A549 (cell line): Measurements from ENCODE around the gene KIRREL2. TPM values are rescaled to one million over a fixed set of nuclear protein-coding genes. Genes with fewer than 3 reads are reported as not detected.

Experiments
- ATAC-seq, 2 experiments: fragments of 200-7000 bp in 1 of 2; fragments of >200 bp in 1 of 2; cut with Nextera tagmentation in 1 of 2; cut with Tn5 transposase in 1 of 2; 3 replicates each; pipeline versions ENCODE4 v1.8.0 to v1.9.1; 2018 to 2020; ENCODE audit warnings: mild to moderate bottlenecking in 1 of 2, moderate library complexity in 1 of 2
- CTCF ChIA-PET: fragments of 300-600 bp; sonication (Branson Sonifier 250); formaldehyde crosslinking; extraction: SDS; loops from one replicate; lab custom pipeline; 2021; ENCODE audit warnings: antibody characterized with exemption, inconsistent platforms; lab: Yijun Ruan, JAX
- POLR2A ChIA-PET: fragments of 350-600 bp; formaldehyde crosslinking; extraction: SDS; loops from one replicate; lab custom pipeline; 2021; ENCODE audit warnings: antibody characterized with exemption, inconsistent platforms; lab: Yijun Ruan, JAX
- DNase-seq, 2 experiments: peaks; one replicate each; pipeline versions ENCODE4 v3.0.0 to v3.0.0-alpha.2; 2011 to 2016; ENCODE audit warnings: low read depth in 1 of 2, low spot score in 1 of 2
- FAIRE-seq: peaks from 2 replicates; lab custom pipeline; 2011; peaks lifted over from hg19 to GRCh38; lab: Jason Lieb, UNC
- H3K27ac ChIP-seq, 2 experiments: fragments of >200 bp; sonication (Bioruptor Twin); formaldehyde crosslinking; 3 replicates each; pipeline ENCODE4 v1.5.1; 2016 to 2017
- H3K4me1 ChIP-seq: fragments of >200 bp; sonication (Bioruptor Twin); formaldehyde crosslinking; 3 replicates; pipeline ENCODE4 v1.6.1; 2016
- H3K4me2 ChIP-seq: fragments of >200 bp; sonication (Bioruptor Twin); formaldehyde crosslinking; 3 replicates; pipeline ENCODE4 v1.6.1; 2016
- H3K4me3 ChIP-seq: fragments of >200 bp; sonication (Bioruptor Twin); formaldehyde crosslinking; 3 replicates; pipeline ENCODE4 v1.5.1; 2016
- H3K9me3 ChIP-seq: fragments of >200 bp; sonication (Bioruptor Twin); formaldehyde crosslinking; 3 replicates; pipeline ENCODE4 v1.6.1; 2016
- CBX2 ChIP-seq: fragments of 200-600 bp; sonication (generic); IDR thresholded peaks from 2 replicates; pipeline ENCODE4 v1.6.1; 2016; ENCODE audit warnings: low read depth, mild to moderate bottlenecking, borderline replicate concordance
- CEBPB ChIP-seq, 2 experiments: fragments of >200 bp in 1 of 2; sonication (Bioruptor Twin) in 1 of 2; formaldehyde crosslinking in 1 of 2; IDR thresholded peaks; 2 replicates each; pipeline ENCODE4 v1.6.1; 2012 to 2016
- CHD4 ChIP-seq: fragments of 200-600 bp; sonication (generic); IDR thresholded peaks from 2 replicates; pipeline ENCODE4 v1.6.1; 2016; ENCODE audit warnings: antibody characterized with exemption, mild to moderate bottlenecking, borderline replicate concordance
- EHF ChIP-seq: fragments of 250-450 bp; sonication (Bioruptor Pico); IDR thresholded peaks from 2 replicates; pipeline ENCODE4 v1.5.0; 2020; ENCODE audit warnings: mild to moderate bottlenecking
- EP300 ChIP-seq, 2 experiments: fragments of >200 bp; sonication (Bioruptor Twin); formaldehyde crosslinking; IDR thresholded peaks; 2 replicates in 1 of 2; 3 replicates in 1 of 2; pipeline ENCODE4 v1.6.1; 2016 to 2017
- GATA3 ChIP-seq: IDR thresholded peaks from 2 replicates; pipeline ENCODE4 v1.6.1; 2012; ENCODE audit warnings: borderline replicate concordance
- HOXB13 ChIP-seq: fragments of 250-450 bp; sonication (Bioruptor Pico); IDR thresholded peaks from 2 replicates; pipeline ENCODE4 v1.5.0; 2020; ENCODE audit warnings: low read depth, mild to moderate bottlenecking, moderate library complexity
- HOXB5 ChIP-seq: fragments of 250-450 bp; sonication (Bioruptor Pico); IDR thresholded peaks from 2 replicates; pipeline ENCODE4 v1.5.0; 2020; ENCODE audit warnings: mild to moderate bottlenecking, moderate library complexity
- KDM5A ChIP-seq: fragments of 200-600 bp; sonication (generic); IDR thresholded peaks from 2 replicates; pipeline ENCODE4 v1.6.1; 2016; ENCODE audit warnings: antibody characterized with exemption, mild to moderate bottlenecking
- MAZ ChIP-seq: fragments of 150-350 bp; IDR thresholded peaks from 2 replicates; pipeline ENCODE4 v1.6.1; 2014; ENCODE audit warnings: antibody characterized with exemption, low read depth, low read length, borderline replicate concordance
- NFE2L2 ChIP-seq: fragments of 150-350 bp; conservative IDR thresholded peaks from 2 replicates; pipeline ENCODE4 v1.6.1; 2014; ENCODE audit warnings: low read length
- PHF8 ChIP-seq: fragments of 200-600 bp; sonication (generic); IDR thresholded peaks from 2 replicates; pipeline ENCODE4 v1.6.1; 2016; ENCODE audit warnings: low read depth, mild to moderate bottlenecking, antibody characterized with exemption, moderate library complexity, borderline replicate concordance
- POLR2A ChIP-seq: IDR thresholded peaks from 2 replicates; pipeline ENCODE4 v1.6.1; 2012; ENCODE audit warnings: mild to moderate bottlenecking, low read length
- POLR2AphosphoS2 ChIP-seq: conservative IDR thresholded peaks from 2 replicates; pipeline ENCODE4 v1.6.1; 2012; ENCODE audit warnings: low read length, improper control_type of control experiment, inconsistent platforms
- RCOR1 ChIP-seq: fragments of 150-350 bp; IDR thresholded peaks from 2 replicates; pipeline ENCODE4 v1.6.1; 2014; ENCODE audit warnings: antibody characterized with exemption, low read length, low read depth
- SMC3 ChIP-seq: fragments of >200 bp; sonication (Bioruptor Twin); formaldehyde crosslinking; IDR thresholded peaks from 3 replicates; pipeline ENCODE4 v1.6.1; 2018; ENCODE audit warnings: inconsistent platforms
- TP53 ChIP-seq: fragments of 250-450 bp; sonication (Bioruptor Pico); IDR thresholded peaks from 2 replicates; pipeline ENCODE4 v1.5.0; 2021; ENCODE audit warnings: mild to moderate bottlenecking, moderate library complexity
- ZC3H11A ChIP-seq: fragments of 450-650 bp; IDR thresholded peaks from 2 replicates; pipeline ENCODE4 v1.6.1; 2014; ENCODE audit warnings: antibody characterized with exemption, mild to moderate bottlenecking
- ZFP36 ChIP-seq: fragments of 450-650 bp; IDR thresholded peaks from 2 replicates; pipeline ENCODE4 v1.6.1; 2014; ENCODE audit warnings: borderline replicate concordance; ENCODE audit not compliant: partially characterized antibody
- ZNF302 ChIP-seq: fragments of 250-450 bp; sonication (Bioruptor Pico); IDR thresholded peaks from 2 replicates; pipeline ENCODE4 v1.9.0; 2021; ENCODE audit warnings: inconsistent platforms, mild to moderate bottlenecking, moderate library complexity
- WGBS: methylation state at CpG from one replicate; pipeline ENCODE4 v1.1.6; 2017; ENCODE audit errors: missing lambda C conversion rate; 5-methylcytosine and 5-hydroxymethylcytosine counted together
- polyA plus RNA-seq, 4 experiments: library from polyadenylated mRNA; depleted of rRNA in 3 of 4; stranded (reverse); fragments of >200 nt; fragmentation: RNase III in 1 of 4; extraction: RNeasy Plus Mini Kit Qiagen cat#74134 plus additional on column Dnase treatment in 1 of 4; gene quantifications; 2 replicates in 3 of 4; 3 replicates in 1 of 4; pipeline ENCODE4 v1.2.3, GENCODE V29; 2011 to 2017
- TF ChIP-seq, protein P1 (sequence below): fragments of >200 bp; sonication (Bioruptor Twin); formaldehyde crosslinking; IDR thresholded peaks from 2 replicates; pipeline ENCODE4 v1.6.1; 2016
- TF ChIP-seq, protein P2 (sequence below): fragments of >200 bp; sonication (Bioruptor Twin); formaldehyde crosslinking; IDR thresholded peaks from 3 replicates; pipeline ENCODE4 v1.5.1; 2016
- TF ChIP-seq, protein P3 (sequence below): fragments of 250-450 bp; sonication (Bioruptor Pico); IDR thresholded peaks from 2 replicates; pipeline ENCODE4 v1.5.0; 2021; ENCODE audit warnings: mild to moderate bottlenecking, moderate library complexity, borderline replicate concordance
- TF ChIP-seq, protein P4 (sequence below): fragments of 200-600 bp; sonication (generic); IDR thresholded peaks from 2 replicates; pipeline ENCODE4 v1.6.1; 2016; ENCODE audit warnings: antibody characterized with exemption, mild to moderate bottlenecking, moderate library complexity

Gene KIRREL2
- polyA plus RNA-seq, 2 of the 4 experiments (the other 2 are of a cell fraction), result 0.26 to 0.54 TPM

DNA sequence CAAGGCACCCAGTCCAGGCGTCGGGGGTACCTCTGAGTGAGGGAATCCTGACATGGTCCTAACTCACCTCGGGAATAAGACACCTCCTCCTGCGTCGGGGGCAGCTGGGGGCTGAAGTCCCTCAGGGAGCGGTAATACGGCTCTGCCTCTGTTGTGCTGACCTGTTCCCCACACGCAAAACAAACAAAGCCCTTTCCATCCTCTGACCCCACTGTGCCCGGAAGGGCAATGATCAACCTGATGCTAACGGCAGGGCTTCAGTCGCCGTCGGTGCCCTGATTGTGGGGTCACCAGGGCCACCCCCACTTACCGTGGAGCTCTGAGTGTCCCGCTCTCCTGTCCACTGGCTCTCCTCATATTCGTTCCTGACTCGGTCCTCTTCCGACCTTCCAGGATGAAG, 25.7 kb upstream of the KIRREL2 start:
- Histone ChIP-seq H3K4me1 (no peaks in the 10 kb centered on the region), H3K4me2 (no peak overlapping the region), H3K4me3 (no peak overlapping the region), H3K9me3 (no peaks in the 10 kb centered on the region), H3K27ac (no peak overlapping the region)
- no peak for TF ChIP-seq HOXB5 (CRISPR knock-in tag)
- no peak for TF ChIP-seq PHF8
- no peak for TF ChIP-seq ZC3H11A
- no peak for TF ChIP-seq POLR2AphosphoS2
- no peak for TF ChIP-seq KDM5A
- no peak for TF ChIP-seq GATA3
- no peak for TF ChIP-seq HOXB13
- TF ChIP-seq TP53 (CRISPR knock-in tag), result no peak
- no peak for TF ChIP-seq EP300 (IDR thresholded peaks at IDR 0.05)
- 32% methylated on average over 18 of the region's 18 CpGs for WGBS
- DNase-seq, result no peak
- no peak for FAIRE-seq
- ATAC-seq, result no peak
- ChIA-PET POLR2A (no interaction called here), CTCF (interaction anchor here (0.6 to 1.8 kb wide), 4 partner anchors 11 to 260 kb away, joined by 3 to 5 read pairs (median 4); no protein-coding TSS in a partner anchor)

DNA sequence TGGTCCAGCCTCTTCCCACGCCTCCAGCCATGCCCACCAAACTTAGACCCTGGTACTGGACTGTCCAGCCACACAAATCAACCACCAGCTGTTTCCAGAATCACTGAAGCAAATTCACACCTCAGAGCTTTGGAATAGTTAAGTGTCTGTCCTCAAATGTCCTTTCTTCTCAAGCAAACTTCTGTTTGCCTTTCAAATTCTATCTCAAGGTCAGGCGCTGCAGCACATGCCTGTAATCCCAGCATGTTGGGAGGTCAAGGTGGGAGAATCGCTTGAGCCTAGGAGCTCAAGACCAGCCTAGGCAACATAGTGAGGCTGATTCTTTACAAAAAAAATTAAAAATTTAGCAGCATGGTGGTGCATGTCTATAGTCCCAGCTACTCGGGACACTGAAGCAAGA, 24.7 kb upstream of the KIRREL2 start:
- no peak for DNase-seq
- no peak overlapping the region for H3K27ac ChIP-seq
- ATAC-seq, result no peak
- TF ChIP-seq NFE2L2 (no peak), ZFP36 (no peak), SMC3 (no peak), EHF (CRISPR knock-in tag) (no peak), CEBPB (IDR thresholded peaks at IDR 0.05) (no peak), CBX2 (no peak), RCOR1 (no peak), EP300 (IDR thresholded peaks at IDR 0.05) (no peak), CHD4 (no peak), POLR2A (no peak), POLR2AphosphoS2 (no peak), MAZ (no peak), GATA3 (no peak), ZNF302 (CRISPR knock-in tag) (no peak)
- TF ChIP-seq, protein P1, sequence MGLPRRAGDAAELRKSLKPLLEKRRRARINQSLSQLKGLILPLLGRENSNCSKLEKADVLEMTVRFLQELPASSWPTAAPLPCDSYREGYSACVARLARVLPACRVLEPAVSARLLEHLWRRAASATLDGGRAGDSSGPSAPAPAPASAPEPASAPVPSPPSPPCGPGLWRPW, result no peak
- TF ChIP-seq, protein P2, sequence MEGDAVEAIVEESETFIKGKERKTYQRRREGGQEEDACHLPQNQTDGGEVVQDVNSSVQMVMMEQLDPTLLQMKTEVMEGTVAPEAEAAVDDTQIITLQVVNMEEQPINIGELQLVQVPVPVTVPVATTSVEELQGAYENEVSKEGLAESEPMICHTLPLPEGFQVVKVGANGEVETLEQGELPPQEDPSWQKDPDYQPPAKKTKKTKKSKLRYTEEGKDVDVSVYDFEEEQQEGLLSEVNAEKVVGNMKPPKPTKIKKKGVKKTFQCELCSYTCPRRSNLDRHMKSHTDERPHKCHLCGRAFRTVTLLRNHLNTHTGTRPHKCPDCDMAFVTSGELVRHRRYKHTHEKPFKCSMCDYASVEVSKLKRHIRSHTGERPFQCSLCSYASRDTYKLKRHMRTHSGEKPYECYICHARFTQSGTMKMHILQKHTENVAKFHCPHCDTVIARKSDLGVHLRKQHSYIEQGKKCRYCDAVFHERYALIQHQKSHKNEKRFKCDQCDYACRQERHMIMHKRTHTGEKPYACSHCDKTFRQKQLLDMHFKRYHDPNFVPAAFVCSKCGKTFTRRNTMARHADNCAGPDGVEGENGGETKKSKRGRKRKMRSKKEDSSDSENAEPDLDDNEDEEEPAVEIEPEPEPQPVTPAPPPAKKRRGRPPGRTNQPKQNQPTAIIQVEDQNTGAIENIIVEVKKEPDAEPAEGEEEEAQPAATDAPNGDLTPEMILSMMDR, result no peak
- TF ChIP-seq, protein P3, sequence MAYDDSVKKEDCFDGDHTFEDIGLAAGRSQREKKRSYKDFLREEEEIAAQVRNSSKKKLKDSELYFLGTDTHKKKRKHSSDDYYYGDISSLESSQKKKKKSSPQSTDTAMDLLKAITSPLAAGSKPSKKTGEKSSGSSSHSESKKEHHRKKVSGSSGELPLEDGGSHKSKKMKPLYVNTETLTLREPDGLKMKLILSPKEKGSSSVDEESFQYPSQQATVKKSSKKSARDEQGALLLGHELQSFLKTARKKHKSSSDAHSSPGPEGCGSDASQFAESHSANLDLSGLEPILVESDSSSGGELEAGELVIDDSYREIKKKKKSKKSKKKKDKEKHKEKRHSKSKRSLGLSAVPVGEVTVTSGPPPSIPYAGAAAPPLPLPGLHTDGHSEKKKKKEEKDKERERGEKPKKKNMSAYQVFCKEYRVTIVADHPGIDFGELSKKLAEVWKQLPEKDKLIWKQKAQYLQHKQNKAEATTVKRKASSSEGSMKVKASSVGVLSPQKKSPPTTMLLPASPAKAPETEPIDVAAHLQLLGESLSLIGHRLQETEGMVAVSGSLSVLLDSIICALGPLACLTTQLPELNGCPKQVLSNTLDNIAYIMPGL (CRISPR knock-in tag), result no peak
- TF ChIP-seq, protein P4, sequence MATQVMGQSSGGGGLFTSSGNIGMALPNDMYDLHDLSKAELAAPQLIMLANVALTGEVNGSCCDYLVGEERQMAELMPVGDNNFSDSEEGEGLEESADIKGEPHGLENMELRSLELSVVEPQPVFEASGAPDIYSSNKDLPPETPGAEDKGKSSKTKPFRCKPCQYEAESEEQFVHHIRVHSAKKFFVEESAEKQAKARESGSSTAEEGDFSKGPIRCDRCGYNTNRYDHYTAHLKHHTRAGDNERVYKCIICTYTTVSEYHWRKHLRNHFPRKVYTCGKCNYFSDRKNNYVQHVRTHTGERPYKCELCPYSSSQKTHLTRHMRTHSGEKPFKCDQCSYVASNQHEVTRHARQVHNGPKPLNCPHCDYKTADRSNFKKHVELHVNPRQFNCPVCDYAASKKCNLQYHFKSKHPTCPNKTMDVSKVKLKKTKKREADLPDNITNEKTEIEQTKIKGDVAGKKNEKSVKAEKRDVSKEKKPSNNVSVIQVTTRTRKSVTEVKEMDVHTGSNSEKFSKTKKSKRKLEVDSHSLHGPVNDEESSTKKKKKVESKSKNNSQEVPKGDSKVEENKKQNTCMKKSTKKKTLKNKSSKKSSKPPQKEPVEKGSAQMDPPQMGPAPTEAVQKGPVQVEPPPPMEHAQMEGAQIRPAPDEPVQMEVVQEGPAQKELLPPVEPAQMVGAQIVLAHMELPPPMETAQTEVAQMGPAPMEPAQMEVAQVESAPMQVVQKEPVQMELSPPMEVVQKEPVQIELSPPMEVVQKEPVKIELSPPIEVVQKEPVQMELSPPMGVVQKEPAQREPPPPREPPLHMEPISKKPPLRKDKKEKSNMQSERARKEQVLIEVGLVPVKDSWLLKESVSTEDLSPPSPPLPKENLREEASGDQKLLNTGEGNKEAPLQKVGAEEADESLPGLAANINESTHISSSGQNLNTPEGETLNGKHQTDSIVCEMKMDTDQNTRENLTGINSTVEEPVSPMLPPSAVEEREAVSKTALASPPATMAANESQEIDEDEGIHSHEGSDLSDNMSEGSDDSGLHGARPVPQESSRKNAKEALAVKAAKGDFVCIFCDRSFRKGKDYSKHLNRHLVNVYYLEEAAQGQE, result no peak
- TF ChIP-seq, all 56 proteins: peak for 0
- POLR2A ChIA-PET, result no interaction called here
- Histone ChIP-seq H3K4me3 (no peak overlapping the region), H3K4me1 (no peaks in the 10 kb centered on the region), H3K4me2 (no peak overlapping the region), H3K9me3 (no peaks in the 10 kb centered on the region)
- CTCF ChIA-PET, result interaction anchor here (0.6 to 5.9 kb wide), 4 partner anchors 12 to 598 kb away, joined by 3 to 32 read pairs (median 4); no protein-coding TSS in a partner anchor
- 16% methylated on average over 4 of the region's 4 CpGs for WGBS
- FAIRE-seq, result no peak
